IMR-90 (cell line): ENCODE results near the gene STX18. TPM values are rescaled to one million over a fixed set of nuclear protein-coding genes. Genes with fewer than 3 reads are reported as not detected.

Experiments
- ATAC-seq: fragments of 200-7000 bp; cut with Tn5 transposase; 2 replicates; pipeline ENCODE4 v1.9.1; 2020; ENCODE audit warnings: low read depth, mild to moderate bottlenecking, moderate library complexity
- BruUV-seq: library from RNA; stranded (reverse); fragments of 400-500 nt; replicated peaks from 2 replicates; lab custom pipeline; 2021; lab: Mats Ljungman, UMichigan
- CTCF ChIA-PET: fragments of 300-600 bp; formaldehyde crosslinking; extraction: SDS; loops from one replicate; lab custom pipeline; 2021; ENCODE audit warnings: antibody characterized with exemption; lab: Yijun Ruan, JAX
- POLR2A ChIA-PET: fragments of 300-600 bp; sonication (Branson Sonifier 250); formaldehyde crosslinking; loops from one replicate; lab custom pipeline; 2022; ENCODE audit warnings: antibody characterized with exemption; ENCODE audit not compliant: unreplicated experiment; lab: Charles Lee
- DNase-seq: peaks from one replicate; pipeline ENCODE4 v3.0.0; 2013
- H2AFZ ChIP-seq: replicated peaks from 2 replicates; pipeline ENCODE3; 2013; ENCODE audit warnings: low read length, mild to moderate bottlenecking; ENCODE audit not compliant: poor library complexity
- H2AK5ac ChIP-seq: 2 replicates; pipeline ENCODE4 v1.6.1; 2013; ENCODE audit warnings: low read depth, low read length, inconsistent platforms
- H2AK9ac ChIP-seq: replicated peaks from 2 replicates; pipeline ENCODE3; 2013; ENCODE audit warnings: mild to moderate bottlenecking, low read depth, low read length, moderate library complexity; ENCODE audit not compliant: poor library complexity
- H2BK120ac ChIP-seq: 2 replicates; pipeline ENCODE4 v1.6.1; 2013; ENCODE audit warnings: low read depth, low read length, inconsistent platforms
- H2BK15ac ChIP-seq: 3 replicates; pipeline ENCODE4 v1.6.1; 2013; ENCODE audit warnings: low read depth, low read length, inconsistent platforms
- H2BK20ac ChIP-seq: 2 replicates; pipeline ENCODE4 v1.6.1; 2013; ENCODE audit warnings: low read depth, mild to moderate bottlenecking, inconsistent platforms, low read length, moderate library complexity
- H2BK5ac ChIP-seq: 2 replicates; pipeline ENCODE4 v1.6.1; 2013; ENCODE audit warnings: mild to moderate bottlenecking, low read depth, low read length, inconsistent platforms; ENCODE audit not compliant: poor library complexity, severe bottlenecking
- H3K14ac ChIP-seq: replicated peaks from 2 replicates; pipeline ENCODE4 v1.6.1; 2013; ENCODE audit warnings: low read depth, low read length, inconsistent platforms
- H3K18ac ChIP-seq: 2 replicates; pipeline ENCODE4 v1.6.1; 2013; ENCODE audit warnings: low read depth, low read length, control low read depth
- H3K23ac ChIP-seq: 2 replicates; pipeline ENCODE4 v1.6.1; 2013; ENCODE audit warnings: low read depth, low read length, inconsistent platforms
- H3K27ac ChIP-seq: 2 replicates; pipeline ENCODE4 v1.5.1; 2013; ENCODE audit warnings: mild to moderate bottlenecking, control low read depth, low read length; ENCODE audit not compliant: insufficient read depth
- H3K27me3 ChIP-seq: 2 replicates; pipeline ENCODE4 v1.6.1; 2013; ENCODE audit warnings: low read length; ENCODE audit not compliant: control insufficient read depth, insufficient read depth
- H3K36me3 ChIP-seq: 2 replicates; pipeline ENCODE4 v1.6.1; 2013; ENCODE audit warnings: low read length, mixed read lengths; ENCODE audit not compliant: control insufficient read depth, insufficient read depth
- H3K4ac ChIP-seq: 2 replicates; pipeline ENCODE4 v1.6.1; 2013; ENCODE audit warnings: low read depth, low read length, inconsistent platforms
- H3K4me1 ChIP-seq: 2 replicates; pipeline ENCODE4 v1.6.1; 2013; ENCODE audit warnings: low read length, mixed read lengths; ENCODE audit not compliant: control insufficient read depth, insufficient read depth
- H3K4me2 ChIP-seq: 2 replicates; pipeline ENCODE4 v1.6.1; 2013; ENCODE audit warnings: low read depth, mild to moderate bottlenecking, control low read depth, low read length, moderate library complexity
- H3K4me3 ChIP-seq: 2 replicates; pipeline ENCODE4 v1.5.1; 2013; ENCODE audit warnings: low read depth, mild to moderate bottlenecking, control low read depth, low read length, moderate library complexity; ENCODE audit not compliant: insufficient read depth
- H3K56ac ChIP-seq: 2 replicates; pipeline ENCODE4 v1.6.1; 2013; ENCODE audit warnings: low read length, inconsistent platforms; ENCODE audit not compliant: insufficient read depth; ENCODE audit errors: extremely low read depth
- H3K79me1 ChIP-seq, 2 experiments: 2 replicates each; pipeline ENCODE4 v1.6.1; 2013; ENCODE audit warnings: low read length in 2 of 2, inconsistent platforms in 1 of 2, low read depth in 1 of 2
- H3K9ac ChIP-seq: 2 replicates; pipeline ENCODE4 v1.6.1; 2013; ENCODE audit warnings: low read depth, low read length, control low read depth
- H3K9me1 ChIP-seq: 2 replicates; pipeline ENCODE4 v1.6.1; 2013; ENCODE audit warnings: low read length, inconsistent platforms; ENCODE audit not compliant: insufficient read depth
- H3K9me3 ChIP-seq: 2 replicates; pipeline ENCODE4 v1.6.1; 2013; ENCODE audit warnings: low read length; ENCODE audit not compliant: control insufficient read depth, insufficient read depth
- H4K20me1 ChIP-seq: 2 replicates; pipeline ENCODE4 v1.6.1; 2013; ENCODE audit warnings: low read length, inconsistent platforms; ENCODE audit not compliant: insufficient read depth
- H4K5ac ChIP-seq: 2 replicates; pipeline ENCODE4 v1.6.1; 2013; ENCODE audit warnings: mild to moderate bottlenecking, low read depth, low read length, control low read depth
- H4K8ac ChIP-seq, 2 experiments: 2 replicates each; pipeline ENCODE4 v1.6.1; 2013; ENCODE audit warnings: low read depth in 2 of 2, low read length in 2 of 2, control low read depth in 1 of 2, inconsistent platforms in 1 of 2
- H4K91ac ChIP-seq: 2 replicates; pipeline ENCODE4 v1.6.1; 2013; ENCODE audit warnings: low read depth, low read length, inconsistent platforms; ENCODE audit not compliant: insufficient read depth
- CEBPB ChIP-seq: IDR thresholded peaks from 2 replicates; pipeline ENCODE4 v1.6.1; 2012; ENCODE audit warnings: low read depth, low read length, improper control_type of control experiment
- CHD1 ChIP-seq: IDR thresholded peaks from 2 replicates; pipeline ENCODE4 v1.6.1; 2012; ENCODE audit warnings: low read depth, low read length, improper control_type of control experiment
- CTCF ChIP-seq: conservative IDR thresholded peaks from 2 replicates; pipeline ENCODE4 v1.5.1; 2012; ENCODE audit warnings: mild to moderate bottlenecking, low read depth, low read length, improper control_type of control experiment
- FOS ChIP-seq: fragments of 150-350 bp; IDR thresholded peaks from 2 replicates; pipeline ENCODE4 v1.6.1; 2016; ENCODE audit warnings: low read depth, low read length
- MAZ ChIP-seq: IDR thresholded peaks from 2 replicates; pipeline ENCODE4 v1.6.1; 2012; ENCODE audit warnings: low read depth, mild to moderate bottlenecking, low read length, improper control_type of control experiment, moderate library complexity, borderline replicate concordance
- NFE2L2 ChIP-seq: fragments of 150-350 bp; IDR thresholded peaks from 2 replicates; pipeline ENCODE4 v1.6.1; 2016; ENCODE audit warnings: low read depth, mild to moderate bottlenecking, low read length
- RAD21 ChIP-seq: IDR thresholded peaks from 2 replicates; pipeline ENCODE4 v1.6.1; 2012; ENCODE audit warnings: low read length, improper control_type of control experiment
- RFX5 ChIP-seq: IDR thresholded peaks from 2 replicates; pipeline ENCODE4 v1.8.0; 2012; ENCODE audit warnings: low read depth, mild to moderate bottlenecking, low read length, moderate library complexity
- WGBS, 2 experiments: methylation state at CpG; one replicate each; pipeline versions ENCODE4 v1.1.5 to v1.1.7; 2013; ENCODE audit warnings: missing lambda C conversion rate in 2 of 2; ENCODE audit not compliant: insufficient read length in 1 of 2; ENCODE audit errors: extremely low coverage in 2 of 2; 5-methylcytosine and 5-hydroxymethylcytosine counted together
- dilution Hi-C: fragments of 300-500 bp; cut with HindIII; formaldehyde crosslinking; loops from one replicate; pipeline ENCODE4 v1.14.3; 2018; ENCODE audit warnings: low sequenced_read_pairs; ENCODE audit not compliant: unreplicated experiment
- in situ Hi-C: fragments of 300-500 bp; cut with MboI; formaldehyde crosslinking; loops from 3 replicates; pipeline ENCODE4 v1.14.3; 2019; ENCODE audit warnings: low sequenced_read_pairs, inconsistent platforms, mixed read lengths
- intact Hi-C: fragments of 100-400 bp; cut with micrococcal nuclease; formaldehyde crosslinking; loops from 2 replicates; pipeline ENCODE4 v1.10.0; 2022
- polyA plus RNA-seq, 3 experiments: library from polyadenylated mRNA; depleted of rRNA; stranded (reverse); fragments of >200 nt; gene quantifications; 2 replicates each; pipeline ENCODE4 v1.2.3, GENCODE V29; 2012; ENCODE audit warnings: low replicate concordance in 1 of 3
- total RNA-seq: library from RNA; depleted of rRNA; stranded (reverse); fragments of >200 nt; gene quantifications from 2 replicates; pipeline ENCODE4 v1.2.3, GENCODE V29; 2012
- TF ChIP-seq, protein P1 (sequence below): fragments of 150-350 bp; IDR thresholded peaks from 2 replicates; pipeline ENCODE4 v1.6.1; 2017; ENCODE audit warnings: mild to moderate bottlenecking, antibody characterized with exemption, low read length, low read depth

STX18 gene
- total and polyA plus RNA-seq, 2 of the 4 experiments (the other 2 are of a cell fraction): 20.1 to 23.4 TPM

GRCh38 chr4:4413806-4414205, 128.0 kb downstream of the STX18 start:
- Histone ChIP-seq H4K91ac (no peak overlapping the region), H2BK20ac (no peak overlapping the region), H3K56ac (no peak overlapping the region), H3K9me3 (no peaks in the 10 kb centered on the region), H3K36me3 (peaks cover 18% of the 10 kb centered on the region), H3K4me1 (no peaks in the 10 kb centered on the region), H3K9me1 (0 out of 2 replicates have a peak, but pooled peaks cover 4% of the 10 kb centered on the region), H4K5ac (no peak overlapping the region), H3K4me3 (no peak overlapping the region), H4K20me1 (no peaks in the 10 kb centered on the region), H2AK5ac (no peak overlapping the region), H2AFZ (no peak overlapping the region), H3K9ac (no peak overlapping the region), H3K14ac (no peak overlapping the region), H2BK120ac (no peak overlapping the region), H3K18ac (no peak overlapping the region), H3K27ac (no peak overlapping the region), H2BK5ac (no peak overlapping the region), H3K79me1 (no peaks in the 10 kb centered on the region), H4K8ac (no peak overlapping the region), H2AK9ac (no peak overlapping the region), H3K23ac (no peak overlapping the region), H3K4ac (no peak overlapping the region), H3K4me2 (no peak overlapping the region), H2BK15ac (no peak overlapping the region), H3K27me3 (no peaks in the 10 kb centered on the region)
- POLR2A ChIA-PET: no interaction called here
- CTCF ChIA-PET: no interaction called here
- DNase-seq (no peak), ATAC-seq (no peak)
- dilution Hi-C loops (no loop called here), intact Hi-C loops (no loop called here), in situ Hi-C loops (no loop called here)
- WGBS, 2 experiments: 100% methylated on average over 1 of the region's 7 CpGs; no CpG with 5 or more reads in 1 of the 2 experiments
- TF ChIP-seq RFX5 (no peak), CHD1 (no peak), CEBPB (no peak), RAD21 (no peak), MAZ (no peak), FOS (no peak), CTCF (no peak), NFE2L2 (no peak)
- TF ChIP-seq, protein P1, sequence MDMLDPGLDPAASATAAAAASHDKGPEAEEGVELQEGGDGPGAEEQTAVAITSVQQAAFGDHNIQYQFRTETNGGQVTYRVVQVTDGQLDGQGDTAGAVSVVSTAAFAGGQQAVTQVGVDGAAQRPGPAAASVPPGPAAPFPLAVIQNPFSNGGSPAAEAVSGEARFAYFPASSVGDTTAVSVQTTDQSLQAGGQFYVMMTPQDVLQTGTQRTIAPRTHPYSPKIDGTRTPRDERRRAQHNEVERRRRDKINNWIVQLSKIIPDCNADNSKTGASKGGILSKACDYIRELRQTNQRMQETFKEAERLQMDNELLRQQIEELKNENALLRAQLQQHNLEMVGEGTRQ: no peak
- BruUV-seq: no TSS peak
